Effector memory CD8-positive, alpha-beta T cell (primary cell): Measurements from ENCODE around the gene RHBDF2.

ENCODE experiments used
- ATAC-seq: fragments of 150-1000 bp; cut with Tn5 transposase; replicated peaks from 2 replicates; pipeline ENCODE4 v1.10.0; 2021; ENCODE audit warnings: mild to moderate bottlenecking, moderate library complexity
- DNase-seq, 3 experiments: peaks; one replicate each; pipeline ENCODE4 v3.0.0; 2021
- H3K27ac Mint-ChIP-seq, 2 donors: one replicate each; pipeline ENCODE4 v1.8.0; 2022; ENCODE audit warnings: mild to moderate bottlenecking in 2 of 2, mixed read lengths in 2 of 2, moderate library complexity in 2 of 2
- H3K27me3 Mint-ChIP-seq, 2 donors: one replicate each; pipeline ENCODE4 v1.8.0; 2022; ENCODE audit warnings: mixed read lengths in 2 of 2
- H3K36me3 Mint-ChIP-seq: one replicate; pipeline ENCODE4 v1.8.0; 2022; ENCODE audit warnings: mild to moderate bottlenecking, moderate library complexity, mixed read lengths; ENCODE audit not compliant: insufficient read depth
- H3K4me1 Mint-ChIP-seq, 2 donors: one replicate each; pipeline ENCODE4 v1.8.0; 2022; ENCODE audit warnings: low read depth in 2 of 2, mixed read lengths in 2 of 2
- H3K4me3 Mint-ChIP-seq, 2 donors: one replicate each; pipeline ENCODE4 v1.8.0; 2022; ENCODE audit warnings: mild to moderate bottlenecking in 2 of 2, mixed read lengths in 2 of 2, moderate library complexity in 2 of 2
- H3K9me3 Mint-ChIP-seq, 2 donors: one replicate each; pipeline ENCODE4 v1.8.0; 2022; ENCODE audit warnings: mixed read lengths in 2 of 2

The RHBDF2 gene

GRCh38 chr17:76542566-76542971 lies 41.3 kb upstream of the RHBDF2 start:
- DNase-seq (no peak), ATAC-seq (no peak)
- Mint-ChIP-seq H3K27ac (no peak overlapping the region), H3K4me1 (peaks cover 0 to 8% of the 10 kb centered on the region in 2 donors), H3K36me3 (no peaks in the 10 kb centered on the region), H3K27me3 (peaks cover 29 to 48% of the 10 kb centered on the region in 2 donors), H3K9me3 (no peaks in the 10 kb centered on the region), H3K4me3 (no peak overlapping the region)

GRCh38 chr17:76541739-76542454 lies 40.7 kb upstream of the RHBDF2 start:
- DNase-seq = no peak
- H3K36me3 Mint-ChIP-seq = no peaks in the 10 kb centered on the region
- H3K27ac Mint-ChIP-seq = no peak overlapping the region
- ATAC-seq = no peak
- peaks cover 0 to 8% of the 10 kb centered on the region in 2 donors for H3K4me1 Mint-ChIP-seq
- no peaks in the 10 kb centered on the region for H3K9me3 Mint-ChIP-seq
- H3K4me3 Mint-ChIP-seq = no peak overlapping the region
- peaks cover 31 to 52% of the 10 kb centered on the region in 2 donors for H3K27me3 Mint-ChIP-seq

GRCh38 chr17:76540381-76541300 lies 39.4 kb upstream of the RHBDF2 start:
- Mint-ChIP-seq H3K9me3 (no peaks in the 10 kb centered on the region), H3K4me3 (no peak overlapping the region), H3K4me1 (peaks cover 0 to 8% of the 10 kb centered on the region in 2 donors), H3K27ac (no peak overlapping the region), H3K36me3 (no peaks in the 10 kb centered on the region), H3K27me3 (peaks cover 40 to 64% of the 10 kb centered on the region in 2 donors)
- no peak for DNase-seq
- ATAC-seq = peak; percentile 47

- peaks cover 0 to 8% of the 10 kb centered on the region in 2 donors for H3K4me1 Mint-ChIP-seq
- no peak for ATAC-seq
- no peaks in the 10 kb centered on the region for H3K9me3 Mint-ChIP-seq
- H3K4me3 Mint-ChIP-seq = peak within 1 kb of the TSS; percentile 37 to 67
- H3K27ac Mint-ChIP-seq = no peak within 1 kb of the TSS
- no peaks in the 10 kb centered on the region for H3K36me3 Mint-ChIP-seq
- DNase-seq = no peak
- peaks cover 48 to 73% of the 10 kb centered on the region in 2 donors for H3K27me3 Mint-ChIP-seq
Measured at GRCh38 chr17:76539631-76540271, 38.5 kb upstream of the RHBDF2 start, which contains the start of gene PRCD. PRCD (plus strand) TSS chr17:76540044; CDS start chr17:76540142, 98 bp downstream.

DNA sequence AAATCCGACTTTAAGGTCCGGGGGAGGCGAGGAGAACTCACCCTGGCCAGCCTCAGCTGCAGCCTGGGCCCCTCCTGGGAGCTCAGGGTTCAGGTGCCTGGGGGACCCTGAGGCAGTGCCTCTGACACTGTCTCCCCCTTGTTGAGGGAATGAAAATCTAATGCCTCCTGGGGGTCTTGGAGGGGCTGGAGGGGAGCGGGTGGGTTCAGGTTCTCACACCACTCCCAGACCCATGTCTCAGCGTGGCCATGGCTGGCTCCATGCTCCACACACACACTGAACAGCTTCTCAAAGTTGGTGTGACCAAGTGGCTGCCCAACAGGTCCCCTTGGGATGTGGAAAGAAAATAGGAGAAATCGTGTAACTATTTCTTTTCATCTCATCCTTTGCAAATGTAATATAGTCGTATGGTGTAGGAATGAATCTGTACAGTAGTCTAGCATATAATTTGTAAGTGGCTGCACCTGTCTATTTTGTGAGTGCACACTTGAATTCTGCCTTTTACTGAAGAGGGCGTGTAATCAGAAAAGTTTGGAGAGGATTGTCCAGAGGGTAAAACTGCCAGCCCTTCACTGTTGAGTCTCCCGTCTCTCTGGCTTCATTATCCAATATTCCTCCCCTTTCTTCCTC lies 37.8 kb upstream of the RHBDF2 start:
- DNase-seq = no peak
- no peak for ATAC-seq
- Mint-ChIP-seq H3K9me3 (no peaks in the 10 kb centered on the region), H3K4me3 (peak overlapping the region; percentile 37 to 67), H3K27ac (no peak overlapping the region), H3K36me3 (no peaks in the 10 kb centered on the region), H3K4me1 (peaks cover 0 to 8% of the 10 kb centered on the region in 2 donors), H3K27me3 (peaks cover 49 to 74% of the 10 kb centered on the region in 2 donors)

GRCh38 chr17:76538281-76538931 lies 37.2 kb upstream of the RHBDF2 start:
- no peak for ATAC-seq
- H3K27me3 Mint-ChIP-seq = peaks cover 45 to 74% of the 10 kb centered on the region in 2 donors
- H3K4me3 Mint-ChIP-seq = peak overlapping the region; percentile 37 to 67

GRCh38 chr17:76537578-76538280 lies 36.5 kb upstream of the RHBDF2 start, which contains the start of gene CYGB:
CYGB (minus strand) TSS chr17:76537709; CDS start chr17:76537542, 167 bp downstream.
- H3K27ac Mint-ChIP-seq = no peak within 1 kb of the TSS
- peak; percentile 52 for ATAC-seq
- peak within 1 kb of the TSS; percentile 13 to 37 for H3K4me3 Mint-ChIP-seq

More at GRCh38 chr17:76538281-76538931, 37.2 kb upstream of the RHBDF2 start:
- no peak for DNase-seq
- no peak overlapping the region for H3K27ac Mint-ChIP-seq
- peaks cover 0 to 8% of the 10 kb centered on the region in 2 donors for H3K4me1 Mint-ChIP-seq
- H3K36me3 Mint-ChIP-seq = no peaks in the 10 kb centered on the region
- H3K9me3 Mint-ChIP-seq = no peaks in the 10 kb centered on the region

GRCh38 chr17:76537288-76537577 lies 36.0 kb upstream of the RHBDF2 start:
- H3K27me3 Mint-ChIP-seq = peaks cover 38 to 67% of the 10 kb centered on the region in 2 donors
- no peaks in the 10 kb centered on the region for H3K9me3 Mint-ChIP-seq
- H3K4me1 Mint-ChIP-seq = peaks cover 0 to 8% of the 10 kb centered on the region in 2 donors
- no peaks in the 10 kb centered on the region for H3K36me3 Mint-ChIP-seq
- DNase-seq (no peak), ATAC-seq (no peak)
- no peak overlapping the region for H3K27ac Mint-ChIP-seq
- no peak overlapping the region for H3K4me3 Mint-ChIP-seq

More at GRCh38 chr17:76537578-76538280, 36.5 kb upstream of the RHBDF2 start, which contains the start of gene CYGB:
- Mint-ChIP-seq H3K27me3 (peaks cover 43 to 72% of the 10 kb centered on the region in 2 donors), H3K36me3 (no peaks in the 10 kb centered on the region), H3K4me1 (peaks cover 0 to 8% of the 10 kb centered on the region in 2 donors), H3K9me3 (no peaks in the 10 kb centered on the region)
- DNase-seq = no peak

GRCh38 chr17:76536511-76537287 lies 35.5 kb upstream of the RHBDF2 start:
- Mint-ChIP-seq H3K27me3 (peaks cover 35 to 61% of the 10 kb centered on the region in 2 donors), H3K4me3 (peak overlapping the region in 1 of 2 donors; percentile 13), H3K9me3 (no peaks in the 10 kb centered on the region), H3K36me3 (no peaks in the 10 kb centered on the region), H3K27ac (no peak overlapping the region), H3K4me1 (peaks cover 0 to 10% of the 10 kb centered on the region in 2 donors)
- ATAC-seq = no peak
- DNase-seq = no peak

GRCh38 chr17:76535788-76536510 lies 34.7 kb upstream of the RHBDF2 start:
- no peak for ATAC-seq
- H3K27ac Mint-ChIP-seq = no peak overlapping the region

More at GRCh38 chr17:76535788-76536510, 34.7 kb upstream of the RHBDF2 start:
- Mint-ChIP-seq H3K4me1 (peaks cover 0 to 10% of the 10 kb centered on the region in 2 donors), H3K27me3 (peaks cover 35 to 54% of the 10 kb centered on the region in 2 donors), H3K36me3 (no peaks in the 10 kb centered on the region), H3K4me3 (no peak overlapping the region), H3K9me3 (no peaks in the 10 kb centered on the region)
- DNase-seq = no peak
